Right cardiac atrium (tissue), 5 donors: ENCODE data around the gene SNCAIP. TPM values are rescaled to one million over a fixed set of nuclear protein-coding genes. Genes with fewer than 3 reads are reported as not detected.

Source experiments
- ATAC-seq, 2 donors: fragments of 200-7000 bp; cut with Tn5 transposase; one replicate each; pipeline versions ENCODE4 v1.8.0 to v1.9.1; 2020; ENCODE audit warnings: moderate library complexity in 2 of 2, mild to moderate bottlenecking in 1 of 2
- DNase-seq, 3 donors: peaks; one replicate each; pipeline ENCODE4 v3.0.0-alpha.2; 2020
- H3K27ac ChIP-seq: one replicate; pipeline ENCODE4 v1.5.1; 2013; ENCODE audit warnings: mild to moderate bottlenecking, low read length, control low read depth, moderate library complexity
- H3K27me3 ChIP-seq: one replicate; pipeline ENCODE4 v1.6.1; 2013; ENCODE audit not compliant: control insufficient read depth, insufficient read depth
- H3K4me1 ChIP-seq: one replicate; pipeline ENCODE4 v1.6.1; 2013; ENCODE audit warnings: low read length; ENCODE audit not compliant: control insufficient read depth, insufficient read depth
- H3K4me3 ChIP-seq: one replicate; pipeline ENCODE4 v1.5.1; 2013; ENCODE audit warnings: low read length, control low read depth
- H3K9me3 ChIP-seq: one replicate; pipeline ENCODE4 v1.6.1; 2013; ENCODE audit warnings: low read length; ENCODE audit not compliant: control insufficient read depth
- WGBS: extraction: QIAGEN DNeasy Blood & Tissue Kit; methylation state at CpG from one replicate; pipeline ENCODE4 v1.1.7; 2013; 5-methylcytosine and 5-hydroxymethylcytosine counted together
- intact Hi-C, 4 donors: fragments of 100-400 bp; cut with DNase I; formaldehyde crosslinking; loops; one replicate each; pipeline versions ENCODE4 v1.11.0 to v1.14.0; 2022 to 2023
- polyA plus RNA-seq: library from polyadenylated mRNA; stranded (reverse); fragments of 200-250 nt; gene quantifications from one replicate; pipeline ENCODE4 v1.2.3, GENCODE V29; 2013
- total RNA-seq, 4 donors: library from RNA; stranded (reverse); fragmentation: NEBNext Ultra II Directional; extraction: Animal tissue kit (Norgen Biotek cat#: 25700); gene quantifications; one replicate each; pipeline ENCODE4 v1.2.1, GENCODE V29; 2021
- donor health status: healthy with polysubstance abuse.
- donor health status: DM: no; HTN: yes; CAD: no.
- donor health status: DM: no; HTN: no; CAD: no.
- donor health status: DM: no; HTN: yes; CAD: no; lungs with severe emphysema.
- donor health status: DM: yes; HTN: yes; CAD: no.

Gene SNCAIP
- total and polyA plus RNA-seq, 5 donors = 1.2 to 3.9 (median 2.1) TPM

- 90% methylated on average over 5 of the region's 5 CpGs for WGBS
- intact Hi-C loops = no loop called here
- no peak overlapping the region for H3K4me3 ChIP-seq
- DNase-seq (peak in 1 of 3 donors; percentile 25), ATAC-seq (no peak)
- H3K9me3 ChIP-seq = no peaks in the 10 kb centered on the region
- H3K27ac ChIP-seq = no peak overlapping the region
- no peaks in the 10 kb centered on the region for H3K27me3 ChIP-seq
- no peaks in the 10 kb centered on the region for H3K4me1 ChIP-seq
Observed at GRCh38 chr5:122507581-122507980, 195.5 kb downstream of the SNCAIP start.

- Histone ChIP-seq H3K27ac (no peak overlapping the region), H3K9me3 (no peaks in the 10 kb centered on the region), H3K4me1 (no peaks in the 10 kb centered on the region), H3K27me3 (no peaks in the 10 kb centered on the region), H3K4me3 (no peak overlapping the region)
- ATAC-seq (no peak), DNase-seq (no peak)
- intact Hi-C loops = no loop called here
Observed at GRCh38 chr5:122508623-122509022, 196.6 kb downstream of the SNCAIP start.

Other genes starting within 250 kb of the SNCAIP start
- gene LOX, start 234.0 kb upstream of the SNCAIP start, total RNA-seq = 10 to 100 TPM in 3 of 4 donors, 1 to 10 TPM in 1; 9.5 to 28.4 (median 19.7) TPM
- 8.4 TPM for gene LOX, start 234.0 kb upstream of the SNCAIP start, polyA plus RNA-seq
- under 1 TPM in 2 of 4 donors, not detected in 2; 0.25 to 0.32 TPM for gene ZNF474, start 182.7 kb upstream of the SNCAIP start, total RNA-seq
- gene ZNF474, start 182.7 kb upstream of the SNCAIP start, polyA plus RNA-seq = not detected